Ectodermal cell (in vitro differentiated cells): ENCODE data around the gene FOXR1.

Source experiments
- H3K27ac ChIP-seq: 2 replicates; pipeline ENCODE4 v1.7.0; 2013; ENCODE audit warnings: mild to moderate bottlenecking, low read depth, low read length; ENCODE audit not compliant: insufficient read depth, poor library complexity, severe bottlenecking
- H3K27me3 ChIP-seq: 2 replicates; pipeline ENCODE4 v1.7.0; 2013; ENCODE audit warnings: mild to moderate bottlenecking, low read length; ENCODE audit not compliant: insufficient read depth, control insufficient read depth, poor library complexity, severe bottlenecking
- H3K36me3 ChIP-seq: one replicate; pipeline ENCODE4 v1.7.0; 2013; ENCODE audit warnings: low read length; ENCODE audit not compliant: control insufficient read depth, insufficient read depth
- H3K4me1 ChIP-seq: one replicate; pipeline ENCODE4 v1.7.0; 2013; ENCODE audit warnings: low read length; ENCODE audit not compliant: control insufficient read depth, insufficient read depth
- H3K4me3 ChIP-seq: 2 replicates; pipeline ENCODE4 v1.7.0; 2013; ENCODE audit warnings: low read depth, low read length, control low read depth; ENCODE audit not compliant: insufficient read depth
- H3K9me3 ChIP-seq: 2 replicates; pipeline ENCODE4 v1.7.0; 2013; ENCODE audit warnings: mild to moderate bottlenecking, low read length, moderate library complexity; ENCODE audit not compliant: control insufficient read depth
- WGBS, 2 experiments: methylation state at CpG; one replicate each; pipeline ENCODE4 v1.1.7; 2013; ENCODE audit warnings: missing lambda C conversion rate in 2 of 2; 5-methylcytosine and 5-hydroxymethylcytosine counted together

FOXR1 gene

GRCh38 chr11:118929501-118930093, 42.0 kb upstream of the FOXR1 start:
- H3K4me1 ChIP-seq: peaks cover 13% of the 10 kb centered on the region
- no peak overlapping the region for H3K27ac ChIP-seq
- no peaks in the 10 kb centered on the region for H3K9me3 ChIP-seq
- peaks cover 8% of the 10 kb centered on the region for H3K27me3 ChIP-seq
- H3K36me3 ChIP-seq: no peaks in the 10 kb centered on the region
- WGBS, 2 experiments: 0% methylated on average over 21 to 23 of the region's 26 CpGs
- H3K4me3 ChIP-seq: peak overlapping the region; percentile 76

- no peaks in the 10 kb centered on the region for H3K9me3 ChIP-seq
- H3K36me3 ChIP-seq: no peaks in the 10 kb centered on the region
- H3K27me3 ChIP-seq: peaks cover 8% of the 10 kb centered on the region
- peak overlapping the region; percentile 76 for H3K4me3 ChIP-seq
- 1% methylated on average over 20 of the region's 20 CpGs for WGBS, 2 experiments
- peaks cover 13% of the 10 kb centered on the region for H3K4me1 ChIP-seq
- H3K27ac ChIP-seq: no peak overlapping the region
Observed at GRCh38 chr11:118930094-118930712, 41.4 kb upstream of the FOXR1 start.

GRCh38 chr11:118931571-118931970, 40.0 kb upstream of the FOXR1 start:
- H3K36me3 ChIP-seq: no peaks in the 10 kb centered on the region
- H3K4me1 ChIP-seq: peaks cover 8% of the 10 kb centered on the region
- H3K4me3 ChIP-seq: no peak overlapping the region
- no peaks in the 10 kb centered on the region for H3K9me3 ChIP-seq
- H3K27me3 ChIP-seq: peaks cover 8% of the 10 kb centered on the region
- H3K27ac ChIP-seq: no peak overlapping the region

GRCh38 chr11:118933486-118933885, 38.1 kb upstream of the FOXR1 start:
- Histone ChIP-seq H3K27me3 (peaks cover 8% of the 10 kb centered on the region), H3K27ac (no peak overlapping the region), H3K9me3 (no peaks in the 10 kb centered on the region), H3K36me3 (no peaks in the 10 kb centered on the region), H3K4me3 (no peak overlapping the region), H3K4me1 (no peaks in the 10 kb centered on the region)
- 81 to 84% methylated on average over 4 of the region's 4 CpGs for WGBS, 2 experiments

- H3K4me3 ChIP-seq: no peak overlapping the region
- peaks cover 10% of the 10 kb centered on the region for H3K4me1 ChIP-seq
- peaks cover 8% of the 10 kb centered on the region for H3K27me3 ChIP-seq
- no peak overlapping the region for H3K27ac ChIP-seq
- no peaks in the 10 kb centered on the region for H3K36me3 ChIP-seq
- WGBS, 2 experiments: 92% methylated on average over 8 of the region's 8 CpGs
- H3K9me3 ChIP-seq: no peaks in the 10 kb centered on the region
Observed at GRCh38 chr11:118935376-118935775, 36.2 kb upstream of the FOXR1 start.

- Histone ChIP-seq H3K4me1 (peaks cover 10% of the 10 kb centered on the region), H3K27ac (no peak overlapping the region), H3K27me3 (no peaks in the 10 kb centered on the region), H3K4me3 (no peak overlapping the region), H3K36me3 (no peaks in the 10 kb centered on the region), H3K9me3 (no peaks in the 10 kb centered on the region)
- WGBS, 2 experiments: 82 to 83% methylated on average over 11 of the region's 11 CpGs
Observed at GRCh38 chr11:118938491-118939403, 32.8 kb upstream of the FOXR1 start.

GRCh38 chr11:118939404-118939915, 32.1 kb upstream of the FOXR1 start:
- Histone ChIP-seq H3K36me3 (no peaks in the 10 kb centered on the region), H3K27me3 (no peaks in the 10 kb centered on the region), H3K9me3 (no peaks in the 10 kb centered on the region), H3K4me3 (no peak overlapping the region), H3K27ac (no peak overlapping the region), H3K4me1 (peaks cover 10% of the 10 kb centered on the region)
- 63% methylated on average over 8 of the region's 8 CpGs for WGBS, 2 experiments

- no peak overlapping the region for H3K27ac ChIP-seq
- 50 to 53% methylated on average over 13 of the region's 13 CpGs for WGBS, 2 experiments
- no peak overlapping the region for H3K4me3 ChIP-seq
- peaks cover 10% of the 10 kb centered on the region for H3K4me1 ChIP-seq
- no peaks in the 10 kb centered on the region for H3K27me3 ChIP-seq
- no peaks in the 10 kb centered on the region for H3K9me3 ChIP-seq
- H3K36me3 ChIP-seq: no peaks in the 10 kb centered on the region
Observed at GRCh38 chr11:118939953-118940598, 31.5 kb upstream of the FOXR1 start.

GRCh38 chr11:118947091-118947490, 24.5 kb upstream of the FOXR1 start:
- H3K4me3 ChIP-seq: no peak overlapping the region
- H3K27me3 ChIP-seq: no peaks in the 10 kb centered on the region
- H3K9me3 ChIP-seq: no peaks in the 10 kb centered on the region
- H3K27ac ChIP-seq: no peak overlapping the region
- H3K36me3 ChIP-seq: no peaks in the 10 kb centered on the region
- WGBS, 2 experiments: 79 to 100% methylated on average over 1 of the region's 2 CpGs
- no peaks in the 10 kb centered on the region for H3K4me1 ChIP-seq

GRCh38 chr11:118948000-118948399, 23.6 kb upstream of the FOXR1 start:
- Histone ChIP-seq H3K9me3 (no peaks in the 10 kb centered on the region), H3K27me3 (no peaks in the 10 kb centered on the region), H3K36me3 (no peaks in the 10 kb centered on the region), H3K4me3 (no peak overlapping the region), H3K4me1 (no peaks in the 10 kb centered on the region), H3K27ac (no peak overlapping the region)
- 76 to 79% methylated on average over 3 of the region's 3 CpGs for WGBS, 2 experiments
